ENCODE data around the gene HBS1L.

- TF ChIP-seq POLR2A (IDR thresholded peaks at IDR 0.05; ENCODE audit: low read length) (no peak), GATA1 (IDR thresholded peaks at IDR 0.05; ENCODE audit: low read depth, low read length) (no peak)
Observed at GRCh38 chr6:134982161-134982560, 72.5 kb downstream of the HBS1L start.
